Measurements from ENCODE around the gene MYCBP.
"Not testable (repeated sequence)": the region's sequence is repeated elsewhere in the genome, so short reads cannot be mapped to it uniquely, and the experiment has no call there.

The MYCBP gene

GRCh38 chr1:38915352-38915948 is 42.3 kb upstream of the MYCBP start:
- H3K4me3 ChIP-seq (ENCODE audit: low read depth in 1 of 2, low read length in 1 of 2), result no peak overlapping the region
- H3K27ac ChIP-seq, result no peak overlapping the region
- TF ChIP-seq, protein P1, sequence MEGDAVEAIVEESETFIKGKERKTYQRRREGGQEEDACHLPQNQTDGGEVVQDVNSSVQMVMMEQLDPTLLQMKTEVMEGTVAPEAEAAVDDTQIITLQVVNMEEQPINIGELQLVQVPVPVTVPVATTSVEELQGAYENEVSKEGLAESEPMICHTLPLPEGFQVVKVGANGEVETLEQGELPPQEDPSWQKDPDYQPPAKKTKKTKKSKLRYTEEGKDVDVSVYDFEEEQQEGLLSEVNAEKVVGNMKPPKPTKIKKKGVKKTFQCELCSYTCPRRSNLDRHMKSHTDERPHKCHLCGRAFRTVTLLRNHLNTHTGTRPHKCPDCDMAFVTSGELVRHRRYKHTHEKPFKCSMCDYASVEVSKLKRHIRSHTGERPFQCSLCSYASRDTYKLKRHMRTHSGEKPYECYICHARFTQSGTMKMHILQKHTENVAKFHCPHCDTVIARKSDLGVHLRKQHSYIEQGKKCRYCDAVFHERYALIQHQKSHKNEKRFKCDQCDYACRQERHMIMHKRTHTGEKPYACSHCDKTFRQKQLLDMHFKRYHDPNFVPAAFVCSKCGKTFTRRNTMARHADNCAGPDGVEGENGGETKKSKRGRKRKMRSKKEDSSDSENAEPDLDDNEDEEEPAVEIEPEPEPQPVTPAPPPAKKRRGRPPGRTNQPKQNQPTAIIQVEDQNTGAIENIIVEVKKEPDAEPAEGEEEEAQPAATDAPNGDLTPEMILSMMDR (IDR thresholded peaks at IDR 0.05), result no peak
- H3K27me3 ChIP-seq, result no peaks in the 10 kb centered on the region
- no peaks in the 10 kb centered on the region for H3K9me3 ChIP-seq
- H3K36me3 ChIP-seq, result no peaks in the 10 kb centered on the region
- H3K4me1 ChIP-seq (ENCODE audit: control insufficient read depth in 1 of 2, insufficient read depth in 1 of 2, low read depth in 1 of 2, low read length in 1 of 2), result no peaks in the 10 kb centered on the region

GRCh38 chr1:38914908-38915307 is 41.8 kb upstream of the MYCBP start:
- not testable (repeated sequence) for H3K9me3 ChIP-seq; H3K27me3 ChIP-seq; H3K36me3 ChIP-seq; H3K27ac ChIP-seq; H3K4me3 ChIP-seq (ENCODE audit: low read depth in 1 of 2, low read length in 1 of 2); H3K4me1 ChIP-seq (ENCODE audit: control insufficient read depth in 1 of 2, insufficient read depth in 1 of 2, low read depth in 1 of 2, low read length in 1 of 2)

DNA sequence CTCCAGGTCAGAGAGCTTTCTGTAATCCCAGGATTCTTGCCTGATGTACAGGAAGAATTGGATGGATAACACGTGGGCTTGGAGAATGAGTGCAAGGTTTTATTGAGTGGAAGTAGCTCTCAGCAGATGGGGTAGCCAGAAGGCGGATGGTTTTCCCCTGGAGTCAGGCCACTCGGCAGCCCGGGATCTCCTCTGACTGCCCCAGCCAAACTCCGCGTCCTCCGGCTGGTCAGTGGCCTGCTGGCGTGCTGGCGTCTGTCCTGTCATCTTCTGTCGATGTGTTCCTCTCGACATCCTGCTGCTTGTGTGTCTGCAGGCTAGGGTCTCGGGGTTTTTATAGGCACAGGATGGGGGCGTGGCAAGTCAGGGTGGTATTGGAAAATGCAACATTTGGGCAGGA is 35.7 kb upstream of the MYCBP start:
- H3K27ac ChIP-seq, result no peak overlapping the region

DNA sequence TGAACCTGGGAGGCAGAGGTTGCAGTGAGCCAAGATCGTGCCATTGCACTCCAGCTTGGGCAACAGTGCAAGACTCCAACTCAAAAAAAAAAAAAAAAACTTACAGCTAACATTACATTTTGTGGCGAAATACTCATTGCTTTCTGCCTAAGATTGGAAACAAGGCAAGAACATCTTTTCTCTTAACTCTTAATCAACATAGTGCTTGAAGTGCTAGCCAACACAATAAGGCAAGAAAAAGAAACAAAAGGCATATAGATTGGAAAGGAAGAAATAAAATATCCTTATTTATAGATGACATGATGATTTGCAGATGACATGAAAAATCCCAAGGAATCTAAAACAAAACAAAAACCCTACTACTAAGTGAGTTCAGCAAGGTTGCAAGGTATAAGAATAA is 32.8 kb upstream of the MYCBP start:
- Histone ChIP-seq H3K27ac (no peak overlapping the region), H3K36me3 (no peaks in the 10 kb centered on the region), H3K4me1 (ENCODE audit: control insufficient read depth in 1 of 2, insufficient read depth in 1 of 2, low read depth in 1 of 2, low read length in 1 of 2) (no peaks in the 10 kb centered on the region), H3K4me3 (ENCODE audit: low read depth in 1 of 2, low read length in 1 of 2) (no peak overlapping the region), H3K9me3 (no peaks in the 10 kb centered on the region), H3K27me3 (no peaks in the 10 kb centered on the region)
- TF ChIP-seq, protein P1 (IDR thresholded peaks at IDR 0.05), result no peak

More for the DNA sequence above, 35.7 kb upstream of the MYCBP start:
- no peaks in the 10 kb centered on the region for H3K4me1 ChIP-seq (ENCODE audit: control insufficient read depth in 1 of 2, insufficient read depth in 1 of 2, low read depth in 1 of 2, low read length in 1 of 2)
- TF ChIP-seq, protein P1 (IDR thresholded peaks at IDR 0.05), result no peak
- H3K27me3 ChIP-seq, result no peaks in the 10 kb centered on the region
- H3K36me3 ChIP-seq, result no peaks in the 10 kb centered on the region
- H3K4me3 ChIP-seq (ENCODE audit: low read depth in 1 of 2, low read length in 1 of 2), result no peak overlapping the region
- H3K9me3 ChIP-seq, result no peaks in the 10 kb centered on the region

- TF ChIP-seq, protein P1 (IDR thresholded peaks at IDR 0.05), result no peak
- no peaks in the 10 kb centered on the region for H3K36me3 ChIP-seq
- no peaks in the 10 kb centered on the region for H3K27me3 ChIP-seq
- no peak overlapping the region for H3K27ac ChIP-seq
- H3K9me3 ChIP-seq, result no peaks in the 10 kb centered on the region
- H3K4me1 ChIP-seq (ENCODE audit: control insufficient read depth in 1 of 2, insufficient read depth in 1 of 2, low read depth in 1 of 2, low read length in 1 of 2), result no peaks in the 10 kb centered on the region
- H3K4me3 ChIP-seq (ENCODE audit: low read depth in 1 of 2, low read length in 1 of 2), result no peak overlapping the region
Measured at GRCh38 chr1:38899560-38899959, 26.4 kb upstream of the MYCBP start.

DNA sequence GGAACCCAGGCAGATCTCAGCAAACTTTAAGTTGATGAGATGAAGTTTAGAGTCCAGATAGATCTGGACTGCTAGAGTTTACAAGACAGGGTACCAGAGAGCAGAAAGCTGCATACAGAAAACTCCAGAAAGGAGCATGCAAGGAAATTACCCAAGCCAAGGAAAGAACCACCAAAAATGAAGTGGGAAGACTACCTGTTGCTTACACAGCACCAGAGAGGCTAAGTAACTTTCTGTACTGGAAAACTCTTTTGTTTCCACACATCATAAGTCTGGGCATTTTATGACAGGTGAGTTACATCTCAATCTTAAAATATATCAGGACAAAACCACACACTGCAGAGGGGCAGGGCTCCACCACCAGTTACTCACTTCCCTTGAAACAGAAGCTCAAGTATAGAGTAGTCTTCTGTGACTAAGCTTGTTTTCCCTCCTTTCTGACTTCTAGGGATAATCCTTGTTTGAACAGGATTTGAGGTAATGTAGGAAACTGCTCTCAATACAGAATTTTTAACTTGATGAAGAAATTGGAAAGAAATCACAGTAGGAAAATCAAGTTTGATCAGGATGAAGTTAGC is 25.6 kb upstream of the MYCBP start:
- Histone ChIP-seq H3K36me3 (no peaks in the 10 kb centered on the region), H3K4me1 (ENCODE audit: control insufficient read depth in 1 of 2, insufficient read depth in 1 of 2, low read depth in 1 of 2, low read length in 1 of 2) (no peaks in the 10 kb centered on the region), H3K4me3 (ENCODE audit: low read depth in 1 of 2, low read length in 1 of 2) (no peak overlapping the region), H3K27me3 (no peaks in the 10 kb centered on the region), H3K27ac (no peak overlapping the region), H3K9me3 (no peaks in the 10 kb centered on the region)
- TF ChIP-seq, protein P1 (IDR thresholded peaks at IDR 0.05), result no peak

All from neutrophil (primary cell).